Measurements from ENCODE around the gene CGNL1.

- no peak for TF ChIP-seq CTCF (tag by site-specific recombination; IDR thresholded peaks at IDR 0.05)
- no peak for TF ChIP-seq ZNF664 (tag by site-specific recombination; IDR thresholded peaks at IDR 0.05)
- no peak for TF ChIP-seq ZNF561 (tag by site-specific recombination; IDR thresholded peaks at IDR 0.05; ENCODE audit: borderline replicate concordance)
- no peak for TF ChIP-seq PBX3 (CRISPR knock-in tag; IDR thresholded peaks at IDR 0.05)
- TF ChIP-seq ZNF140 (tag by site-specific recombination; IDR thresholded peaks at IDR 0.05) = no peak
- no peak for TF ChIP-seq ZBTB8A (tag by site-specific recombination; IDR thresholded peaks at IDR 0.05)
- no peak for TF ChIP-seq ZNF274 (IDR thresholded peaks at IDR 0.05; ENCODE audit: low read length)
- no peak for TF ChIP-seq ZNF274 (tag by site-specific recombination; IDR thresholded peaks at IDR 0.05; ENCODE audit: borderline replicate concordance)
Measured at GRCh38 chr15:57554812-57555179, 178.5 kb downstream of the CGNL1 start.
